ENCODE data around the gene LAMA2.

The LAMA2 gene

DNA sequence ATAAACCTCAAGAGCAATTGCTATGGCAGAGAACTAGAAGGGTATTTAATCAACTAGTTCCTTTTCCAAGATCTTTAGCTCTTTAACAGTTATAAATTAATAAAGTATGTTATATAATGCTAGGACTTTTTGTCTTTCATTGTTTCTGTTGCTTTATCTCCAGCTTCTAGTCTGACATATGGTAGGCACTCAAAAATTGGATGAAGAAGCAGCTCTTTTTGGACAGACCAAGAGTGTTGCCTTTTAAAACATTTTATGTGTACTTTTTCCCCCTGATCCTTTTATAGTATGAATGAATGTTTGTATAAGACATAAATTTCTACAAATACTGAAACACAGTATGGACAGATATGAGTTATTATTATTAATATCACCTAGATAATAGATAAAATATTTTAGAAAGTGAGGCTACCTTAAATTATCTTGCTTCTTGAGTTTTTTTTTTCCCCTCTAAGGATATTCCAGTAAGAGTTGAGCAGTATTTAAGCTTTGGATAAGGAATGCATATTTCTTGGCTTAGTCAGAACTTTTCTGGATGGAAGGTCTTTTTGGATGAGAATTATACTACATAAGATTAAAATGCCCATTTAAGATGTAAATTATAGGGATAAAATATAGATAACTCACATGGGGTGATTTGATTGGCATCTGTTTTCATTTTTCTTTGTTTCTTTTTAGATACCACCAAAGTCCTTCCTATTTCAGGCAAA is 16.6 kb downstream of the LAMA2 start:
- TF ChIP-seq, protein P1, sequence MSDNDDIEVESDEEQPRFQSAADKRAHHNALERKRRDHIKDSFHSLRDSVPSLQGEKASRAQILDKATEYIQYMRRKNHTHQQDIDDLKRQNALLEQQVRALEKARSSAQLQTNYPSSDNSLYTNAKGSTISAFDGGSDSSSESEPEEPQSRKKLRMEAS (IDR thresholded peaks at IDR 0.05): no peak
- TF ChIP-seq YY1 (IDR thresholded peaks at IDR 0.05; ENCODE audit: low read depth) (no peak), CEBPB (IDR thresholded peaks at IDR 0.05) (no peak), FOXM1 (IDR thresholded peaks at IDR 0.05; ENCODE audit: borderline replicate concordance, low read depth) (no peak), RAD21 (IDR thresholded peaks at IDR 0.05; ENCODE audit: low read depth) (no peak), TCF12 (IDR thresholded peaks at IDR 0.05; ENCODE audit: low read depth) (no peak), TAF1 (IDR thresholded peaks at IDR 0.05; ENCODE audit: low read depth) (no peak), CREB1 (IDR thresholded peaks at IDR 0.05; ENCODE audit: low read depth) (no peak), ZBTB7A (IDR thresholded peaks at IDR 0.05; ENCODE audit: low read depth) (no peak), NFIC (IDR thresholded peaks at IDR 0.05) (no peak)

DNA sequence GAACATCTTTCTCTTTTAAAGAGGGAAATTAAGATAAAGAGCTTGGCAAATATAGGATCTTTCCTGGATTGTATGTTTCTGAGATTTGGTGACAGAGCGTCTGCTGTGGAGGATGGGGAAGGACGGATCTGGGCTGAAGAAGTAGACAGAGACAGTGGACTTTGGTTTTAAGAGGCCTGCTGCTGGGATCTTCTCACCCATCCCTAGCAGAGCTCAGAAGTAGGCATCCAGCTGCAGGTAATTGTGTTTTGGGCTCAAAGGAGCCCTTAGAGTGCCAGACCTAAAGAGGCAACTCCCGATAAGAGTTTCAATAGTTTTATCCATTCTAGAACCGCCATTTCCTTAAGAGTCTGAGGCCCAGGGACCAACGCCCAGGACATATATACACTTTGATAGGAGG is 20.8 kb downstream of the LAMA2 start:
- TF ChIP-seq, protein P2, sequence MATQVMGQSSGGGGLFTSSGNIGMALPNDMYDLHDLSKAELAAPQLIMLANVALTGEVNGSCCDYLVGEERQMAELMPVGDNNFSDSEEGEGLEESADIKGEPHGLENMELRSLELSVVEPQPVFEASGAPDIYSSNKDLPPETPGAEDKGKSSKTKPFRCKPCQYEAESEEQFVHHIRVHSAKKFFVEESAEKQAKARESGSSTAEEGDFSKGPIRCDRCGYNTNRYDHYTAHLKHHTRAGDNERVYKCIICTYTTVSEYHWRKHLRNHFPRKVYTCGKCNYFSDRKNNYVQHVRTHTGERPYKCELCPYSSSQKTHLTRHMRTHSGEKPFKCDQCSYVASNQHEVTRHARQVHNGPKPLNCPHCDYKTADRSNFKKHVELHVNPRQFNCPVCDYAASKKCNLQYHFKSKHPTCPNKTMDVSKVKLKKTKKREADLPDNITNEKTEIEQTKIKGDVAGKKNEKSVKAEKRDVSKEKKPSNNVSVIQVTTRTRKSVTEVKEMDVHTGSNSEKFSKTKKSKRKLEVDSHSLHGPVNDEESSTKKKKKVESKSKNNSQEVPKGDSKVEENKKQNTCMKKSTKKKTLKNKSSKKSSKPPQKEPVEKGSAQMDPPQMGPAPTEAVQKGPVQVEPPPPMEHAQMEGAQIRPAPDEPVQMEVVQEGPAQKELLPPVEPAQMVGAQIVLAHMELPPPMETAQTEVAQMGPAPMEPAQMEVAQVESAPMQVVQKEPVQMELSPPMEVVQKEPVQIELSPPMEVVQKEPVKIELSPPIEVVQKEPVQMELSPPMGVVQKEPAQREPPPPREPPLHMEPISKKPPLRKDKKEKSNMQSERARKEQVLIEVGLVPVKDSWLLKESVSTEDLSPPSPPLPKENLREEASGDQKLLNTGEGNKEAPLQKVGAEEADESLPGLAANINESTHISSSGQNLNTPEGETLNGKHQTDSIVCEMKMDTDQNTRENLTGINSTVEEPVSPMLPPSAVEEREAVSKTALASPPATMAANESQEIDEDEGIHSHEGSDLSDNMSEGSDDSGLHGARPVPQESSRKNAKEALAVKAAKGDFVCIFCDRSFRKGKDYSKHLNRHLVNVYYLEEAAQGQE (IDR thresholded peaks at IDR 0.05; ENCODE audit: low read depth): no peak
- TF ChIP-seq EGR1 (IDR thresholded peaks at IDR 0.05): no peak
- no peak for TF ChIP-seq CEBPB (IDR thresholded peaks at IDR 0.05)
- TF ChIP-seq TAF1 (IDR thresholded peaks at IDR 0.05; ENCODE audit: low read depth): no peak
- no peak for TF ChIP-seq CREB1 (IDR thresholded peaks at IDR 0.05; ENCODE audit: low read depth)
- TF ChIP-seq, protein P1 (IDR thresholded peaks at IDR 0.05): no peak
- TF ChIP-seq TEAD4 (IDR thresholded peaks at IDR 0.05): no peak
- no peak for TF ChIP-seq ZBTB7A (IDR thresholded peaks at IDR 0.05; ENCODE audit: low read depth)
- TF ChIP-seq YY1 (IDR thresholded peaks at IDR 0.05; ENCODE audit: low read depth): no peak
- TF ChIP-seq, protein P3, sequence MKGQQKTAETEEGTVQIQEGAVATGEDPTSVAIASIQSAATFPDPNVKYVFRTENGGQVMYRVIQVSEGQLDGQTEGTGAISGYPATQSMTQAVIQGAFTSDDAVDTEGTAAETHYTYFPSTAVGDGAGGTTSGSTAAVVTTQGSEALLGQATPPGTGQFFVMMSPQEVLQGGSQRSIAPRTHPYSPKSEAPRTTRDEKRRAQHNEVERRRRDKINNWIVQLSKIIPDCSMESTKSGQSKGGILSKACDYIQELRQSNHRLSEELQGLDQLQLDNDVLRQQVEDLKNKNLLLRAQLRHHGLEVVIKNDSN (IDR thresholded peaks at IDR 0.05): no peak
- no peak for TF ChIP-seq TCF12 (IDR thresholded peaks at IDR 0.05; ENCODE audit: low read depth)
- no peak for TF ChIP-seq FOXM1 (IDR thresholded peaks at IDR 0.05; ENCODE audit: borderline replicate concordance, low read depth)
- no peak for TF ChIP-seq RAD21 (IDR thresholded peaks at IDR 0.05; ENCODE audit: low read depth)
- TF ChIP-seq EP300 (IDR thresholded peaks at IDR 0.05; ENCODE audit: borderline replicate concordance): no peak

DNA sequence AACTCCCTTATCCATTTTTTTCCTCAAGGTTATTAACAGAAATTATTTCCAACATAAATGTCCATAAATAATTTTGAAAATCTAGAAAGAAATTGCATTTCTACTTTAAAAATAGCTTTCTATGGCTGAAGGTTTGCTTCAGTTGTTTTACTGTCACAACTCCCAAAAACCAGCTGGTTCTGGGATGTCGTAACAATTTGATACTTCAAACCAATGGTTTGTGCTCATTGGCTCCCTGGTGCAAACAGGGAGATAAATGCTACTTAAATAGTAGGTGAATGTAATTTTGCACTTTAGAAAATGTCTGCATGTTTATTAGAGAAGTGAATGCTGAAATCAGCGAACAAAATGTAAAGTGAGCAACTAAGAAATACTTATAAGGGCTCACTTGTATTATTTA is 31.1 kb downstream of the LAMA2 start:
- TF ChIP-seq TCF12 (IDR thresholded peaks at IDR 0.05; ENCODE audit: low read depth) (no peak), TEAD4 (IDR thresholded peaks at IDR 0.05) (no peak), RAD21 (IDR thresholded peaks at IDR 0.05; ENCODE audit: low read depth) (no peak), YY1 (IDR thresholded peaks at IDR 0.05; ENCODE audit: low read depth) (no peak), NFIC (IDR thresholded peaks at IDR 0.05) (no peak), EGR1 (IDR thresholded peaks at IDR 0.05) (no peak), TAF1 (IDR thresholded peaks at IDR 0.05; ENCODE audit: low read depth) (no peak), EP300 (IDR thresholded peaks at IDR 0.05; ENCODE audit: borderline replicate concordance) (no peak), CEBPB (IDR thresholded peaks at IDR 0.05) (no peak), ZBTB7A (IDR thresholded peaks at IDR 0.05; ENCODE audit: low read depth) (no peak), FOXM1 (IDR thresholded peaks at IDR 0.05; ENCODE audit: borderline replicate concordance, low read depth) (no peak), CREB1 (IDR thresholded peaks at IDR 0.05; ENCODE audit: low read depth) (no peak)
- TF ChIP-seq, protein P3 (IDR thresholded peaks at IDR 0.05): no peak
- TF ChIP-seq, protein P2 (IDR thresholded peaks at IDR 0.05; ENCODE audit: low read depth): no peak
- TF ChIP-seq, protein P1 (IDR thresholded peaks at IDR 0.05): no peak

DNA sequence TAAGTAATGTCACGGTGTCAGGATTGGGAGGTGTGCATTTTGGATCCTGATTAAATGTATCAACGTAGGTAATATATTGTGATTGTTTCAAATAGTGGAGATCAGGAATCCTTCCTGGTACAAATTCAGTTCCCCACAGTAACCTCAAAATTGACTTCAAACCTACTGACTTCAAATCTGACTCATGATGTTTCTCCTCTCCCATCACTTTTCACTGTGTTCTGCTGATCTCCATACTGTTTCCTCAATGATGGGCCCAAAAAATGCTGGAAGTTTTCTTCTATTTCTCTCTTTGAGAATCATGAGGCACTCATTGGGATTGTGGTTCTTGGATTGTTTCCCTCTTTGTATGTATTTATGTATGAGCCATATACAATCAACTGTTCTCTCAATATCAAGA is 35.9 kb downstream of the LAMA2 start:
- no peak for TF ChIP-seq CEBPB (IDR thresholded peaks at IDR 0.05)
- TF ChIP-seq TEAD4 (IDR thresholded peaks at IDR 0.05): no peak
- TF ChIP-seq YY1 (IDR thresholded peaks at IDR 0.05; ENCODE audit: low read depth): no peak
- no peak for TF ChIP-seq NFIC (IDR thresholded peaks at IDR 0.05)
- TF ChIP-seq, protein P2 (IDR thresholded peaks at IDR 0.05; ENCODE audit: low read depth): no peak
- TF ChIP-seq, protein P1 (IDR thresholded peaks at IDR 0.05): no peak
- TF ChIP-seq EGR1 (IDR thresholded peaks at IDR 0.05): no peak
- no peak for TF ChIP-seq FOXM1 (IDR thresholded peaks at IDR 0.05; ENCODE audit: borderline replicate concordance, low read depth)
- TF ChIP-seq, protein P3 (IDR thresholded peaks at IDR 0.05): no peak
- no peak for TF ChIP-seq EP300 (IDR thresholded peaks at IDR 0.05; ENCODE audit: borderline replicate concordance)
- TF ChIP-seq TAF1 (IDR thresholded peaks at IDR 0.05; ENCODE audit: low read depth): no peak
- no peak for TF ChIP-seq TCF12 (IDR thresholded peaks at IDR 0.05; ENCODE audit: low read depth)
